Measurements from ENCODE around the gene GHR.

DNA sequence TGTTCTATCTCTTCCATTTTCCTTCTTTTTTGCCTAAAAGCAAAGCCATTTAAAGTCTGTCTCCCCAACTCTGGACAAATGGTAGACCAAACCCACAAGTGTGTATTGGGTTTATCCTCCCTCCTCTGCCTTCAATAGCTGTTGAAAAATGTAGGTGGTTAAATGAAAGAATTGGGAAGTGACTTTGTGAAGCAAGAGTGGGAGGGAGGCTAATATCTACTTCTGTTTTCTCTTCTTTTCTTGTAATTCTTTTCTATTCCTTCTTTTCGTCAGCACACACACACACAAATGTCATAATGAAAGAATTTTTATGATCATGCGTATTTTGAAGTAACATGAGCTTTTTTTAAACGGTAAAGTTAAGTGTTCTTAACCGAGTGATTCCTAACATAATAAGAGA, 337.2 kb downstream of the GHR start:
- no peak for TF ChIP-seq POLR2A (IDR thresholded peaks at IDR 0.05)
- TF ChIP-seq, protein P1, sequence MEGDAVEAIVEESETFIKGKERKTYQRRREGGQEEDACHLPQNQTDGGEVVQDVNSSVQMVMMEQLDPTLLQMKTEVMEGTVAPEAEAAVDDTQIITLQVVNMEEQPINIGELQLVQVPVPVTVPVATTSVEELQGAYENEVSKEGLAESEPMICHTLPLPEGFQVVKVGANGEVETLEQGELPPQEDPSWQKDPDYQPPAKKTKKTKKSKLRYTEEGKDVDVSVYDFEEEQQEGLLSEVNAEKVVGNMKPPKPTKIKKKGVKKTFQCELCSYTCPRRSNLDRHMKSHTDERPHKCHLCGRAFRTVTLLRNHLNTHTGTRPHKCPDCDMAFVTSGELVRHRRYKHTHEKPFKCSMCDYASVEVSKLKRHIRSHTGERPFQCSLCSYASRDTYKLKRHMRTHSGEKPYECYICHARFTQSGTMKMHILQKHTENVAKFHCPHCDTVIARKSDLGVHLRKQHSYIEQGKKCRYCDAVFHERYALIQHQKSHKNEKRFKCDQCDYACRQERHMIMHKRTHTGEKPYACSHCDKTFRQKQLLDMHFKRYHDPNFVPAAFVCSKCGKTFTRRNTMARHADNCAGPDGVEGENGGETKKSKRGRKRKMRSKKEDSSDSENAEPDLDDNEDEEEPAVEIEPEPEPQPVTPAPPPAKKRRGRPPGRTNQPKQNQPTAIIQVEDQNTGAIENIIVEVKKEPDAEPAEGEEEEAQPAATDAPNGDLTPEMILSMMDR (IDR thresholded peaks at IDR 0.05) = no peak
- TF ChIP-seq POLR2AphosphoS5 (IDR thresholded peaks at IDR 0.05) = no peak
- TF ChIP-seq EP300 (IDR thresholded peaks at IDR 0.05) = no peak

All from suprapubic skin (tissue), 4 donors.